GM23338 (cell line): Measurements from ENCODE around the gene DAPK3. TPM values are rescaled to one million over a fixed set of nuclear protein-coding genes. Genes with fewer than 3 reads are reported as not detected.
"Not testable (repeated sequence)": the region's sequence is repeated elsewhere in the genome, so short reads cannot be mapped to it uniquely, and the experiment has no call there.

Experiments used
- ATAC-seq: fragments of 200-7000 bp; cut with Tn5 transposase; 3 replicates; pipeline ENCODE4 v1.9.1; 2020
- DNase-seq: peaks from one replicate; pipeline ENCODE4 v3.0.0-alpha.2; 2015; ENCODE audit warnings: low spot score
- H2AFZ ChIP-seq: fragments of 200-600 bp; sonication (generic); 2 replicates; pipeline ENCODE4 v1.8.0; 2016; ENCODE audit warnings: antibody characterized with exemption, mild to moderate bottlenecking, moderate library complexity
- H3F3A ChIP-seq: fragments of 200-600 bp; sonication (generic); replicated peaks from 2 replicates; pipeline ENCODE4 v1.8.0; 2017; ENCODE audit warnings: antibody characterized with exemption, mixed run types, low read depth
- H3K27ac ChIP-seq: fragments of 200-600 bp; sonication (generic); 2 replicates; pipeline ENCODE4 v1.6.1; 2016; ENCODE audit warnings: low read depth
- H3K27me3 ChIP-seq: fragments of 200-600 bp; sonication (generic); 2 replicates; pipeline ENCODE4 v1.8.0; 2016; ENCODE audit warnings: mild to moderate bottlenecking, mixed run types, moderate library complexity; ENCODE audit not compliant: insufficient read depth
- H3K36me3 ChIP-seq: fragments of 200-600 bp; sonication (generic); 2 replicates; pipeline ENCODE4 v1.8.0; 2016; ENCODE audit warnings: mild to moderate bottlenecking; ENCODE audit not compliant: insufficient read depth
- H3K4me1 ChIP-seq: fragments of 200-600 bp; sonication (generic); 2 replicates; pipeline ENCODE4 v1.8.0; 2016; ENCODE audit warnings: mild to moderate bottlenecking, moderate library complexity; ENCODE audit not compliant: insufficient read depth
- H3K4me2 ChIP-seq: fragments of 200-600 bp; sonication (generic); 2 replicates; pipeline ENCODE4 v1.7.1; 2017; ENCODE audit warnings: mixed run types
- H3K4me3 ChIP-seq: fragments of 200-600 bp; sonication (generic); 2 replicates; pipeline ENCODE4 v1.6.1; 2016; ENCODE audit warnings: mixed run types
- H3K79me2 ChIP-seq: fragments of 200-600 bp; sonication (generic); replicated peaks from 2 replicates; pipeline ENCODE4 v1.8.0; 2017; ENCODE audit warnings: mild to moderate bottlenecking; ENCODE audit not compliant: insufficient read depth
- H3K9me2 ChIP-seq: fragments of 200-600 bp; sonication (generic); 2 replicates; pipeline ENCODE4 v1.8.0; 2017; ENCODE audit not compliant: insufficient read depth
- H4K20me1 ChIP-seq: fragments of 200-600 bp; sonication (generic); replicated peaks from 2 replicates; pipeline ENCODE4 v1.8.0; 2017; ENCODE audit warnings: mild to moderate bottlenecking; ENCODE audit not compliant: insufficient read depth
- H3K27ac Mint-ChIP-seq: 2 replicates; pipeline ENCODE4 v1.8.0; 2020; ENCODE audit warnings: inconsistent platforms, mild to moderate bottlenecking, moderate library complexity, mixed read lengths
- H3K27me3 Mint-ChIP-seq: 3 replicates; pipeline ENCODE4 v1.8.0; 2022; ENCODE audit warnings: low read depth, mild to moderate bottlenecking, moderate library complexity, mixed read lengths, inconsistent platforms; ENCODE audit not compliant: insufficient read depth, poor library complexity
- H3K36me3 Mint-ChIP-seq: 3 replicates; pipeline ENCODE4 v1.8.0; 2021; ENCODE audit warnings: low read depth, mild to moderate bottlenecking, inconsistent platforms, moderate library complexity, mixed read lengths
- H3K4me1 Mint-ChIP-seq: 3 replicates; pipeline ENCODE4 v1.8.0; 2020; ENCODE audit warnings: mild to moderate bottlenecking, inconsistent platforms, mixed read lengths
- H3K4me3 Mint-ChIP-seq: 3 replicates; pipeline ENCODE4 v1.8.0; 2021; ENCODE audit warnings: moderate library complexity, mild to moderate bottlenecking, inconsistent platforms, mixed read lengths
- H3K9me3 Mint-ChIP-seq: 3 replicates; pipeline ENCODE4 v1.8.0; 2020; ENCODE audit warnings: moderate library complexity, mild to moderate bottlenecking, inconsistent platforms, mixed read lengths
- CREB1 ChIP-seq: fragments of 250-450 bp; sonication (Bioruptor Pico); IDR thresholded peaks from 2 replicates; pipeline ENCODE4 v1.5.0; 2020; ENCODE audit warnings: low read depth, mild to moderate bottlenecking, moderate library complexity
- EZH2 ChIP-seq: fragments of 200-600 bp; sonication (generic); IDR thresholded peaks from one replicate; pipeline ENCODE4 v1.8.0; 2017; ENCODE audit warnings: antibody characterized with exemption, mild to moderate bottlenecking, low read depth; ENCODE audit not compliant: unreplicated experiment
- EZH2phosphoT487 ChIP-seq: fragments of 200-600 bp; sonication (generic); IDR thresholded peaks from one replicate; pipeline ENCODE4 v1.8.1; 2018; ENCODE audit warnings: antibody characterized with exemption; ENCODE audit not compliant: unreplicated experiment
- JUNB ChIP-seq: IDR thresholded peaks from one replicate; pipeline ENCODE4 v1.6.1; 2016; ENCODE audit warnings: antibody characterized with exemption; ENCODE audit not compliant: unreplicated experiment
- NANOG ChIP-seq: IDR thresholded peaks from 2 replicates; pipeline ENCODE4 v1.6.1; 2016; ENCODE audit warnings: antibody characterized with exemption, borderline replicate concordance
- POLR2AphosphoS5 ChIP-seq: IDR thresholded peaks from 2 replicates; pipeline ENCODE4 v1.6.1; 2016; ENCODE audit warnings: antibody characterized with exemption, low read depth
- ZNF114 ChIP-seq: fragments of 250-450 bp; sonication (Bioruptor Pico); IDR thresholded peaks from 2 replicates; pipeline ENCODE4 v1.5.0; 2020; ENCODE audit warnings: mild to moderate bottlenecking, moderate library complexity
- ZNF331 ChIP-seq: fragments of 250-450 bp; sonication (Bioruptor Pico); IDR thresholded peaks from 2 replicates; pipeline ENCODE4 v1.5.0; 2020; ENCODE audit warnings: low read depth, mild to moderate bottlenecking, moderate library complexity
- polyA plus RNA-seq: library from polyadenylated mRNA; unstranded; fragments of >200 nt; fragmentation: Nextera tagmentation; extraction: Ambion mirVana; gene quantifications from 2 replicates; pipeline ENCODE4 v1.2.1, GENCODE V29; 2016
- total RNA-seq: library from RNA; depleted of rRNA; stranded (reverse); fragments of >200 nt; shearing (Covaris generic); gene quantifications from 2 replicates; pipeline ENCODE4 v1.2.3, GENCODE V29; 2014
- TF ChIP-seq, protein P1 (sequence below): IDR thresholded peaks from one replicate; pipeline ENCODE4 v1.6.1; 2018; ENCODE audit warnings: antibody characterized with exemption; ENCODE audit not compliant: unreplicated experiment
- TF ChIP-seq, protein P2 (sequence below): IDR thresholded peaks from 2 replicates; pipeline ENCODE4 v1.6.1; 2016; ENCODE audit warnings: antibody characterized with exemption

Gene DAPK3
- total and polyA plus RNA-seq, 2 experiments from 2014 or later, result 32.1 to 95.6 TPM

DNA sequence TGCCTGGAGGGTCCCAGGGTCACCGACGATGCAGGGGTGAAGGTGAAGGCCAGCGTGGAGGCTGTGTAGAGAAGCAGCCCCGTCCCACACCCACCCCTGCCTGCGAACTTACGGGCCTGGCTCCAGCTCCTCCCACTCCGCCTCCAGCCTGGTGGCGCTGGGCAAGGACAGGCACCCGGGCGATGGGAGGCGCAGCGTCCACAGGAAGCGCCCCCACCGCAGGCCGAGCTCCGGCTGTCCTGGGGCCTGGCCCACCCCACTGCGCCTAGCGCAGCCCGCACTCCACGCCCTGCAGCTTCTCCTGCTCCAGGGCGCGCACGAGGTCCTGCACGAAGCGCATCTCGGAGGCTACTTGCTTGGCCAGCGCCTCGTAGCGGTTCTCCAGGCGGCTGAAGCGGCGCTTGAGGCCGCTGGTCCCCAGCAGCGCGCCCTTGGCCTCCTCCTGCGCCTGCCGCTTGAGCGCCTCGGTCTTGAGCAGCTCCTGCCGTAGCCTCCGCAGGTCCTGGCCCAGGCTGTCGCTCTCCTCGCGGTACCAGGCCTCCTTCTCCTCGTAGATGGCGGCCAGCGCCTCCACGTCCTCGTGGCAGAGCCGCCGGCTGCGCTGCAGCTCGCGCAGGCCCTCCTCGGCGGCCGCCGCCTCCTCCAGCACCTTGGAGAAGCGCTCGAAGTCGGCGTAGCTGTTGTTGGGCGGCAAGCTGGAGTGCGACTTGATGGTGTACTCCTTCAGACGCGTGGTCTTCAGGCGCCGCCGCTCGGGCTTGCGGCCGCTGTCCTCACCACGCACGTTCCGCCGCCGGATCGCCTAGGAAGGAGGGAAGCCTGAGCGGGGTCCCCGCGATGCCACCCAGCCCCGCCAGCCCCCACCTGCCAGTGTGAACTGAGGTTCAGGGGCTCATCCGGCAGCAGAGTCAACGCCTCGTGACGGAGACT is 11.8 kb downstream of the DAPK3 start (continued):
- TF ChIP-seq, protein P1, sequence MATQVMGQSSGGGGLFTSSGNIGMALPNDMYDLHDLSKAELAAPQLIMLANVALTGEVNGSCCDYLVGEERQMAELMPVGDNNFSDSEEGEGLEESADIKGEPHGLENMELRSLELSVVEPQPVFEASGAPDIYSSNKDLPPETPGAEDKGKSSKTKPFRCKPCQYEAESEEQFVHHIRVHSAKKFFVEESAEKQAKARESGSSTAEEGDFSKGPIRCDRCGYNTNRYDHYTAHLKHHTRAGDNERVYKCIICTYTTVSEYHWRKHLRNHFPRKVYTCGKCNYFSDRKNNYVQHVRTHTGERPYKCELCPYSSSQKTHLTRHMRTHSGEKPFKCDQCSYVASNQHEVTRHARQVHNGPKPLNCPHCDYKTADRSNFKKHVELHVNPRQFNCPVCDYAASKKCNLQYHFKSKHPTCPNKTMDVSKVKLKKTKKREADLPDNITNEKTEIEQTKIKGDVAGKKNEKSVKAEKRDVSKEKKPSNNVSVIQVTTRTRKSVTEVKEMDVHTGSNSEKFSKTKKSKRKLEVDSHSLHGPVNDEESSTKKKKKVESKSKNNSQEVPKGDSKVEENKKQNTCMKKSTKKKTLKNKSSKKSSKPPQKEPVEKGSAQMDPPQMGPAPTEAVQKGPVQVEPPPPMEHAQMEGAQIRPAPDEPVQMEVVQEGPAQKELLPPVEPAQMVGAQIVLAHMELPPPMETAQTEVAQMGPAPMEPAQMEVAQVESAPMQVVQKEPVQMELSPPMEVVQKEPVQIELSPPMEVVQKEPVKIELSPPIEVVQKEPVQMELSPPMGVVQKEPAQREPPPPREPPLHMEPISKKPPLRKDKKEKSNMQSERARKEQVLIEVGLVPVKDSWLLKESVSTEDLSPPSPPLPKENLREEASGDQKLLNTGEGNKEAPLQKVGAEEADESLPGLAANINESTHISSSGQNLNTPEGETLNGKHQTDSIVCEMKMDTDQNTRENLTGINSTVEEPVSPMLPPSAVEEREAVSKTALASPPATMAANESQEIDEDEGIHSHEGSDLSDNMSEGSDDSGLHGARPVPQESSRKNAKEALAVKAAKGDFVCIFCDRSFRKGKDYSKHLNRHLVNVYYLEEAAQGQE, result no peak
- no peak for TF ChIP-seq POLR2AphosphoS5
- TF ChIP-seq NANOG, result no peak
- no peak for TF ChIP-seq EZH2

DNA sequence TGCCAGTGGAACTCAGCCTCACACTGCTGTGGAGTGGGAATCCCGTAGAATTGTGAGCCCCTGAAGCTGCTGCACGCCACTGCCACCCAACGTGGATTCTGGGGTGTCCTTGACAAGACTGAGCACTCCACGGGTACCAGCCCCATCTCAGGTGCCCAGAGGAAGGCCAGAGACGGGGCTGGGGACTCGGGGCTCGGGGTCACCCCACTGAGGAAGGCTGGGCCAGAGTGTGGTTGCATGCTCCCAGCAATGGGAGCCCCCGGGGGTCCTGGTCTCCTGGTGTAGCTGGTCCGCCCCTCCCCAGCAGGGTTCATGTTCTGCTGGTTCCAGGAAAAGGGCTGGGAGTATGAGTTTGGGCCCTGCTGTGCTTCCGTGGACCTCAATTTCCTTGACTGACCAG is 15.2 kb downstream of the DAPK3 start:
- peaks cover 9% of the 10 kb centered on the region; the same call in 1 of the 2 replicates for H3K4me1 ChIP-seq
- H3K27me3 Mint-ChIP-seq, result peaks cover 16% of the 10 kb centered on the region
- H4K20me1 ChIP-seq, result no peaks in the 10 kb centered on the region; the same call in 1 of the 2 replicates
- ATAC-seq, result no peak
- H3K9me2 ChIP-seq, result no peaks in the 10 kb centered on the region
- H3K27me3 ChIP-seq, result no peaks in the 10 kb centered on the region
- H3K27ac ChIP-seq, result no peak overlapping the region
- 0 out of 2 replicates have a peak, but pooled peaks cover 3% of the 10 kb centered on the region for H3F3A ChIP-seq
- H3K36me3 ChIP-seq, result 0 out of 2 replicates have a peak, but pooled peaks cover 6% of the 10 kb centered on the region
- no peak overlapping the region for H2AFZ ChIP-seq
- TF ChIP-seq ZNF114 (CRISPR knock-in tag) (no peak), ZNF331 (CRISPR knock-in tag) (no peak), EZH2phosphoT487 (no peak), EZH2 (no peak), JUNB (no peak), CREB1 (no peak), NANOG (no peak)
- TF ChIP-seq, protein P2, sequence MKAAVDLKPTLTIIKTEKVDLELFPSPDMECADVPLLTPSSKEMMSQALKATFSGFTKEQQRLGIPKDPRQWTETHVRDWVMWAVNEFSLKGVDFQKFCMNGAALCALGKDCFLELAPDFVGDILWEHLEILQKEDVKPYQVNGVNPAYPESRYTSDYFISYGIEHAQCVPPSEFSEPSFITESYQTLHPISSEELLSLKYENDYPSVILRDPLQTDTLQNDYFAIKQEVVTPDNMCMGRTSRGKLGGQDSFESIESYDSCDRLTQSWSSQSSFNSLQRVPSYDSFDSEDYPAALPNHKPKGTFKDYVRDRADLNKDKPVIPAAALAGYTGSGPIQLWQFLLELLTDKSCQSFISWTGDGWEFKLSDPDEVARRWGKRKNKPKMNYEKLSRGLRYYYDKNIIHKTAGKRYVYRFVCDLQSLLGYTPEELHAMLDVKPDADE, result no peak
- TF ChIP-seq, protein P1, result no peak
- no peak overlapping the region for H3K4me3 ChIP-seq
- H3K36me3 Mint-ChIP-seq, result peaks cover 21% of the 10 kb centered on the region; the same call in 2 of the 3 replicates
- H3K27ac Mint-ChIP-seq, result no peak overlapping the region
- no peak overlapping the region for H3K4me2 ChIP-seq
- H3K4me3 Mint-ChIP-seq, result no peak overlapping the region
- peaks cover 9% of the 10 kb centered on the region; the same call in 2 of the 3 replicates for H3K4me1 Mint-ChIP-seq
- H3K9me3 Mint-ChIP-seq, result no peaks in the 10 kb centered on the region; the same call in 2 of the 3 replicates
- H3K79me2 ChIP-seq, result no peaks in the 10 kb centered on the region
- no peak for DNase-seq

DNA sequence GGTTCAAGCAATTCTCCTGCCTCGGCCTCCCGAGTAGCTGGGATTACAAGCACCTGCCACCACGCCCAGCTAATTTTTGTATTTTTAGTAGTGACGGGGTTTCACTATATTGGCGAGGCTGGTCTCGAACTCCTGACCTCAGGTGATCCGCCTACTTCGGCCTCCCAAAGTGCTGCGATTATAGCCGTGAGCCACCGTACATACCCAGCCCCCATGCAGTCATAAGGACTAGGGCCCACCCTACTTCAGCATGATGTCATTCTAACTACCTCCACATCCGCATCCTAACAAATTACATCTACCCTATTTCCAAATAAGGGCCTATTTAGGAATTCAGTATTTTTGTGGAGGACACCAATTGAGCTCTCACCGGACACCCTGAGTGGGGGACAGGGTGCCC is 15.6 kb downstream of the DAPK3 start:
- H4K20me1 ChIP-seq, ATAC-seq, H2AFZ ChIP-seq, H3K9me3 Mint-ChIP-seq, H3F3A ChIP-seq, H3K27ac ChIP-seq, H3K36me3 ChIP-seq, H3K79me2 ChIP-seq, H3K27ac Mint-ChIP-seq, DNase-seq, H3K4me3 ChIP-seq, H3K4me2 ChIP-seq, H3K4me1 ChIP-seq, H3K4me3 Mint-ChIP-seq, H3K4me1 Mint-ChIP-seq, H3K9me2 ChIP-seq, H3K27me3 ChIP-seq: not testable (repeated sequence)
- H3K27me3 Mint-ChIP-seq, result peaks cover 15% of the 10 kb centered on the region
- peaks cover 19% of the 10 kb centered on the region; the same call in 2 of the 3 replicates for H3K36me3 Mint-ChIP-seq
